SK-N-SH treated with all-trans-retinoic acid at 6 μM for 48 hours (cell line): ENCODE results near the gene ANAPC2.

ENCODE experiments used
- ATAC-seq: fragments of 200-7000 bp; cut with Tn5 transposase; 3 replicates; pipeline ENCODE4 v1.9.1; 2020; ENCODE audit warnings: mild to moderate bottlenecking, moderate library complexity
- ARNTL ChIP-seq: fragments of 450-650 bp; formaldehyde crosslinking; IDR thresholded peaks from 2 replicates; pipeline ENCODE4 v1.5.0; 2020; ENCODE audit warnings: low read depth, mild to moderate bottlenecking, moderate library complexity, borderline replicate concordance
- BACH2 ChIP-seq: fragments of 250-450 bp; sonication (Bioruptor Pico); IDR thresholded peaks from 2 replicates; pipeline ENCODE4 v1.9.0; 2021; ENCODE audit warnings: mild to moderate bottlenecking, borderline replicate concordance
- CSDC2 ChIP-seq: fragments of 250-450 bp; sonication (Bioruptor Pico); IDR thresholded peaks from 2 replicates; pipeline ENCODE4 v1.5.0; 2020; ENCODE audit warnings: mild to moderate bottlenecking, moderate library complexity
- ESRRG ChIP-seq: fragments of 250-450 bp; sonication (Bioruptor Pico); IDR thresholded peaks from 2 replicates; pipeline ENCODE4 v1.6.1; 2021; ENCODE audit warnings: mild to moderate bottlenecking
- GLIS3 ChIP-seq: fragments of 250-450 bp; sonication (Bioruptor Pico); IDR thresholded peaks from 2 replicates; pipeline ENCODE4 v1.5.0; 2020; ENCODE audit warnings: mild to moderate bottlenecking, moderate library complexity
- ISL1 ChIP-seq: fragments of 250-450 bp; sonication (Bioruptor Pico); IDR thresholded peaks from 2 replicates; pipeline ENCODE4 v2.1.2; 2022; ENCODE audit warnings: mild to moderate bottlenecking, moderate library complexity
- OSR1 ChIP-seq: fragments of 250-450 bp; sonication (Bioruptor Pico); IDR thresholded peaks from 2 replicates; pipeline ENCODE4 v1.8.0; 2022; ENCODE audit warnings: moderate library complexity, mild to moderate bottlenecking, inconsistent platforms
- PPARA ChIP-seq: fragments of 250-450 bp; sonication (Bioruptor Pico); IDR thresholded peaks from 2 replicates; pipeline ENCODE4 v1.5.0; 2020; ENCODE audit warnings: mild to moderate bottlenecking, borderline replicate concordance
- SNAI2 ChIP-seq: fragments of 250-450 bp; sonication (Bioruptor Pico); IDR thresholded peaks from 2 replicates; pipeline ENCODE4 v1.5.0; 2020; ENCODE audit warnings: mild to moderate bottlenecking, moderate library complexity
- TCF4 ChIP-seq: fragments of 250-450 bp; sonication (Bioruptor Pico); IDR thresholded peaks from 2 replicates; pipeline ENCODE4 v1.8.0; 2021; ENCODE audit warnings: mild to moderate bottlenecking, moderate library complexity, borderline replicate concordance
- TOX ChIP-seq: fragments of 250-450 bp; sonication (Bioruptor Pico); IDR thresholded peaks from 2 replicates; pipeline ENCODE4 v1.8.0; 2021; ENCODE audit warnings: mild to moderate bottlenecking, moderate library complexity, borderline replicate concordance
- ZC3H10 ChIP-seq: fragments of 250-450 bp; sonication (Bioruptor Pico); IDR thresholded peaks from 2 replicates; pipeline ENCODE4 v1.5.1; 2021; ENCODE audit warnings: mild to moderate bottlenecking, moderate library complexity
- ZFP3 ChIP-seq: fragments of 250-450 bp; sonication (Bioruptor Pico); IDR thresholded peaks from 2 replicates; pipeline ENCODE4 v1.5.0; 2020; ENCODE audit warnings: mild to moderate bottlenecking, moderate library complexity
- ZFP30 ChIP-seq: fragments of 450-650 bp; formaldehyde crosslinking; IDR thresholded peaks from 2 replicates; pipeline ENCODE4 v1.5.0; 2022; ENCODE audit warnings: mild to moderate bottlenecking, moderate library complexity
- ZNF565 ChIP-seq: fragments of 450-650 bp; formaldehyde crosslinking; conservative IDR thresholded peaks from 2 replicates; pipeline ENCODE4 v1.5.0; 2020; ENCODE audit warnings: low read depth, mild to moderate bottlenecking, moderate library complexity
- ZNF70 ChIP-seq: fragments of 450-650 bp; formaldehyde crosslinking; IDR thresholded peaks from 2 replicates; pipeline ENCODE4 v1.5.0; 2020; ENCODE audit warnings: mild to moderate bottlenecking, moderate library complexity
- ZNF8 ChIP-seq: fragments of 450-650 bp; formaldehyde crosslinking; IDR thresholded peaks from 2 replicates; pipeline ENCODE4 v1.5.0; 2020; ENCODE audit warnings: mild to moderate bottlenecking, moderate library complexity
- TF ChIP-seq, protein P1 (sequence below): fragments of 250-450 bp; sonication (Bioruptor Pico); IDR thresholded peaks from 2 replicates; pipeline ENCODE4 v1.5.1; 2020; ENCODE audit warnings: low read depth, mild to moderate bottlenecking, moderate library complexity
- TF ChIP-seq, protein P2 (sequence below): fragments of 250-450 bp; sonication (Bioruptor Pico); IDR thresholded peaks from 2 replicates; pipeline ENCODE4 v1.8.0; 2021; ENCODE audit warnings: low read depth, mild to moderate bottlenecking, moderate library complexity, borderline replicate concordance
- TF ChIP-seq, protein P3 (sequence below): fragments of 250-450 bp; sonication (Bioruptor Pico); IDR thresholded peaks from 2 replicates; pipeline ENCODE4 v1.8.0; 2020; ENCODE audit warnings: mild to moderate bottlenecking, moderate library complexity, borderline replicate concordance
- TF ChIP-seq, protein P4 (sequence below): fragments of 250-450 bp; sonication (Bioruptor Pico); IDR thresholded peaks from 2 replicates; pipeline ENCODE4 v1.5.0; 2020; ENCODE audit warnings: mild to moderate bottlenecking, moderate library complexity

Gene ANAPC2

DNA sequence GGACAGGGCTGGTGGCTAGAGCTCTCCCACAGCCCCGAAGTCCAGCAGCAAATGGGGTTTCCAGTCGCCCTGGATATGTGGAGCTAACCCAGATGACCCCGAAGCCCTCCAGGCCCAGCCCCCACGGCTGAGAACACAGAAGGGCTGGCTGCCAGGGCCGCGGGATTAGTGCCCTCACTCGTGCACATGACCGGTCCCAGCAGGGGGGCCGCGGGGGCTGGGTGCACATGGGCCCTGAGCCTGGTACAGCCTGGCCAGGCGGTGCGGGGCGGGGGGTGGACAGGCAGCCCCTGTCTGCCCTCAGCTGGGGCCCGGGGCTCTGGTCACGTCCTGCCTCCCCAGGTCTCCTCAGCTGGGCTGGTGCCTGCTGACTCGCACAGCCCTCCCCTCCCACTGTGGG, 6.0 kb upstream of the ANAPC2 start (continued):
- TF ChIP-seq TCF4 (no peak), ZC3H10 (CRISPR knock-in tag) (no peak), CSDC2 (CRISPR knock-in tag) (no peak)

DNA sequence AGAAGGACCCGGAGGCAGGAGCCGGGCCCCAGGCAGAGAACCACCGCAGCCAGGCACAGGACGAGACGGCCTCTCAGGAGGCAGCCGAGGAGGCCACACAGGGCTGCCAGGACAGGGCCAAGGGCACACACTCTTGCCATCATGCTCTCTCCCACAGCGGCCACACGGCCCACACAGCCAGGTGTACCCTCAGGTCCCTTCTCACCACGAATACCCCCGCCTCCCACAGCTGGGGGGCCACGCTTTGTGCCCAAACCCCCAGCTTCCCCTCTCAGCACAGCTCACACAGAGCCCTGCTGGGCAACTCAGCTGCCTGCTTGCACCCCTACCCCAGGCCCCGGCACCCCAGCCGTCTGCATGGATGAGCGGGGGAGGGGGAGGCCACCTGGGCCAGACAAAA, 5.4 kb upstream of the ANAPC2 start:
- TF ChIP-seq BACH2 (no peak), ISL1 (CRISPR knock-in tag) (no peak)
- TF ChIP-seq, protein P1, sequence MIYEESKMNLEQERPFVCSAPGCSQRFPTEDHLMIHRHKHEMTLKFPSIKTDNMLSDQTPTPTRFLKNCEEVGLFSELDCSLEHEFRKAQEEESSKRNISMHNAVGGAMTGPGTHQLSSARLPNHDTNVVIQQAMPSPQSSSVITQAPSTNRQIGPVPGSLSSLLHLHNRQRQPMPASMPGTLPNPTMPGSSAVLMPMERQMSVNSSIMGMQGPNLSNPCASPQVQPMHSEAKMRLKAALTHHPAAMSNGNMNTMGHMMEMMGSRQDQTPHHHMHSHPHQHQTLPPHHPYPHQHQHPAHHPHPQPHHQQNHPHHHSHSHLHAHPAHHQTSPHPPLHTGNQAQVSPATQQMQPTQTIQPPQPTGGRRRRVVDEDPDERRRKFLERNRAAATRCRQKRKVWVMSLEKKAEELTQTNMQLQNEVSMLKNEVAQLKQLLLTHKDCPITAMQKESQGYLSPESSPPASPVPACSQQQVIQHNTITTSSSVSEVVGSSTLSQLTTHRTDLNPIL = no peak
- TF ChIP-seq, protein P2, sequence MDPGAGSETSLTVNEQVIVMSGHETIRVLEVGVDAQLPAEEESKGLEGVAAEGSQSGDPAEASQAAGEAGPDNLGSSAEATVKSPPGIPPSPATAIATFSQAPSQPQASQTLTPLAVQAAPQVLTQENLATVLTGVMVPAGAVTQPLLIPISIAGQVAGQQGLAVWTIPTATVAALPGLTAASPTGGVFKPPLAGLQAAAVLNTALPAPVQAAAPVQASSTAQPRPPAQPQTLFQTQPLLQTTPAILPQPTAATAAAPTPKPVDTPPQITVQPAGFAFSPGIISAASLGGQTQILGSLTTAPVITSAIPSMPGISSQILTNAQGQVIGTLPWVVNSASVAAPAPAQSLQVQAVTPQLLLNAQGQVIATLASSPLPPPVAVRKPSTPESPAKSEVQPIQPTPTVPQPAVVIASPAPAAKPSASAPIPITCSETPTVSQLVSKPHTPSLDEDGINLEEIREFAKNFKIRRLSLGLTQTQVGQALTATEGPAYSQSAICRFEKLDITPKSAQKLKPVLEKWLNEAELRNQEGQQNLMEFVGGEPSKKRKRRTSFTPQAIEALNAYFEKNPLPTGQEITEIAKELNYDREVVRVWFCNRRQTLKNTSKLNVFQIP (CRISPR knock-in tag) = no peak
- ATAC-seq = no peak

DNA sequence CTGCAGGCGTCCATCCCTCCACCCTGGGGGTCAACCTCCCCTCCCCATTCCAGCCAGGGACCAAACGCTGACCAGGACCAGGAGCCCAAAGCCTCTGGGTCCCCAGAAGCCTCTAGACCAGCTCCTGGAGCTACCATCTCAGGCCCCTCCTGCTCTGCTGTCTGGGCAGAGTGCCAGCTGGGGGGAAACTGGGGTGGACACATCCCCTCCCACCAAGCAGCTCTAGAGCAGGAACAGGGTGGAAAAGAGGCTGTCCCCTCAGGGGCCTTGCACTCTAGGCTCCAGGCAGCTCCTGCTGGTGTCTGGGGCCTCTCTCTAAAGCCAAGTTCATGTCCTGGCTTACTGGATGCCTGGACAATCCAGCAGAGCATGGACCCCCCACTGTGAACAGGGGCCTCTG, 4.5 kb upstream of the ANAPC2 start:
- TF ChIP-seq, protein P2 (CRISPR knock-in tag) = no peak
- TF ChIP-seq GLIS3 (CRISPR knock-in tag) = no peak
- TF ChIP-seq OSR1 = no peak
- TF ChIP-seq ISL1 (CRISPR knock-in tag) = no peak
- TF ChIP-seq ARNTL (CRISPR knock-in tag) = no peak
- TF ChIP-seq ZNF70 (CRISPR knock-in tag) = no peak
- no peak for TF ChIP-seq CSDC2 (CRISPR knock-in tag)
- no peak for TF ChIP-seq ESRRG (CRISPR knock-in tag)
- no peak for TF ChIP-seq ZFP30
- TF ChIP-seq, protein P3, sequence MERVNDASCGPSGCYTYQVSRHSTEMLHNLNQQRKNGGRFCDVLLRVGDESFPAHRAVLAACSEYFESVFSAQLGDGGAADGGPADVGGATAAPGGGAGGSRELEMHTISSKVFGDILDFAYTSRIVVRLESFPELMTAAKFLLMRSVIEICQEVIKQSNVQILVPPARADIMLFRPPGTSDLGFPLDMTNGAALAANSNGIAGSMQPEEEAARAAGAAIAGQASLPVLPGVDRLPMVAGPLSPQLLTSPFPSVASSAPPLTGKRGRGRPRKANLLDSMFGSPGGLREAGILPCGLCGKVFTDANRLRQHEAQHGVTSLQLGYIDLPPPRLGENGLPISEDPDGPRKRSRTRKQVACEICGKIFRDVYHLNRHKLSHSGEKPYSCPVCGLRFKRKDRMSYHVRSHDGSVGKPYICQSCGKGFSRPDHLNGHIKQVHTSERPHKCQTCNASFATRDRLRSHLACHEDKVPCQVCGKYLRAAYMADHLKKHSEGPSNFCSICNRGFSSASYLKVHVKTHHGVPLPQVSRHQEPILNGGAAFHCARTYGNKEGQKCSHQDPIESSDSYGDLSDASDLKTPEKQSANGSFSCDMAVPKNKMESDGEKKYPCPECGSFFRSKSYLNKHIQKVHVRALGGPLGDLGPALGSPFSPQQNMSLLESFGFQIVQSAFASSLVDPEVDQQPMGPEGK = no peak
- no peak for TF ChIP-seq ZC3H10 (CRISPR knock-in tag)
- TF ChIP-seq, protein P1 = no peak
- TF ChIP-seq ZFP3 (CRISPR knock-in tag) = no peak
- TF ChIP-seq BACH2 = no peak
- TF ChIP-seq ZNF565 (CRISPR knock-in tag) = no peak
- TF ChIP-seq SNAI2 = no peak
- ATAC-seq = no peak

DNA sequence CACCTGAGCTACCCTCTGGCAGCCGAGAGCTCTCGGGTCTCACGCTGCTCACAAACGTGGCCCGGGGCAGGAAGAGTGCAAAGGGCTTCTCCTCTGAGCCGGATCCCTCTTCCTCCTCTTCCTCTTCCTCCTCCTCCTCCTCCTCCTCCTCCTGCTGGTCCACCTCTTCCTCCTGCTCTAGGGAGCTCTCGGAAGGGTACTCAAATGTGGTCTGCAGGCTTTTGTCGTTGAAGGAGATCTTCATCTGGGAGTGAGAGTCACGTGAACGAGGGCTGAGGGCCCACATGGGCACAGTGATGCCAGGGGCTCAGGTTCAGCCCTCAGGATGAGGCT, 4.1 kb upstream of the ANAPC2 start:
- ATAC-seq = no peak
- TF ChIP-seq OSR1 (no peak), PPARA (no peak), ISL1 (CRISPR knock-in tag) (no peak), TOX (CRISPR knock-in tag) (no peak), TCF4 (no peak), ZNF8 (no peak), ZNF70 (CRISPR knock-in tag) (no peak)
- TF ChIP-seq, protein P1 = no peak
- TF ChIP-seq, protein P4, sequence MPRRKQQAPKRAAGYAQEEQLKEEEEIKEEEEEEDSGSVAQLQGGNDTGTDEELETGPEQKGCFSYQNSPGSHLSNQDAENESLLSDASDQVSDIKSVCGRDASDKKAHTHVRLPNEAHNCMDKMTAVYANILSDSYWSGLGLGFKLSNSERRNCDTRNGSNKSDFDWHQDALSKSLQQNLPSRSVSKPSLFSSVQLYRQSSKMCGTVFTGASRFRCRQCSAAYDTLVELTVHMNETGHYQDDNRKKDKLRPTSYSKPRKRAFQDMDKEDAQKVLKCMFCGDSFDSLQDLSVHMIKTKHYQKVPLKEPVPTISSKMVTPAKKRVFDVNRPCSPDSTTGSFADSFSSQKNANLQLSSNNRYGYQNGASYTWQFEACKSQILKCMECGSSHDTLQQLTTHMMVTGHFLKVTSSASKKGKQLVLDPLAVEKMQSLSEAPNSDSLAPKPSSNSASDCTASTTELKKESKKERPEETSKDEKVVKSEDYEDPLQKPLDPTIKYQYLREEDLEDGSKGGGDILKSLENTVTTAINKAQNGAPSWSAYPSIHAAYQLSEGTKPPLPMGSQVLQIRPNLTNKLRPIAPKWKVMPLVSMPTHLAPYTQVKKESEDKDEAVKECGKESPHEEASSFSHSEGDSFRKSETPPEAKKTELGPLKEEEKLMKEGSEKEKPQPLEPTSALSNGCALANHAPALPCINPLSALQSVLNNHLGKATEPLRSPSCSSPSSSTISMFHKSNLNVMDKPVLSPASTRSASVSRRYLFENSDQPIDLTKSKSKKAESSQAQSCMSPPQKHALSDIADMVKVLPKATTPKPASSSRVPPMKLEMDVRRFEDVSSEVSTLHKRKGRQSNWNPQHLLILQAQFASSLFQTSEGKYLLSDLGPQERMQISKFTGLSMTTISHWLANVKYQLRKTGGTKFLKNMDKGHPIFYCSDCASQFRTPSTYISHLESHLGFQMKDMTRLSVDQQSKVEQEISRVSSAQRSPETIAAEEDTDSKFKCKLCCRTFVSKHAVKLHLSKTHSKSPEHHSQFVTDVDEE (CRISPR knock-in tag) = no peak
